DOHH2 (cell line): ENCODE data around the gene RIPPLY2.

Source experiments
- H3F3A ChIP-seq: fragments of 200-600 bp; sonication (generic), shearing (Covaris generic); 2 replicates; pipeline ENCODE4 v1.6.0; 2016; ENCODE audit warnings: antibody characterized with exemption, mild to moderate bottlenecking; ENCODE audit not compliant: control insufficient read depth, insufficient read depth
- H3K27ac ChIP-seq: fragments of 200-600 bp; sonication (generic); 2 replicates; pipeline ENCODE4 v1.5.1; 2014; ENCODE audit warnings: low read depth, mild to moderate bottlenecking, low read length, moderate library complexity
- H3K27me3 ChIP-seq: fragments of 200-600 bp; sonication (generic); 2 replicates; pipeline ENCODE4 v1.6.1; 2014; ENCODE audit warnings: mild to moderate bottlenecking, low read length, mixed read lengths; ENCODE audit not compliant: control insufficient read depth
- H3K36me3 ChIP-seq: fragments of 200-600 bp; sonication (generic); 2 replicates; pipeline ENCODE4 v1.6.1; 2014; ENCODE audit warnings: mild to moderate bottlenecking, low read length, moderate library complexity, mixed read lengths; ENCODE audit not compliant: control insufficient read depth
- H3K4me1 ChIP-seq: fragments of 200-600 bp; sonication (generic); 2 replicates; pipeline ENCODE4 v1.6.1; 2014; ENCODE audit warnings: mild to moderate bottlenecking, low read length, mixed read lengths; ENCODE audit not compliant: control insufficient read depth
- H3K4me2 ChIP-seq: fragments of 200-600 bp; sonication (generic); 2 replicates; pipeline ENCODE4 v1.6.0; 2014; ENCODE audit warnings: mild to moderate bottlenecking, low read length, moderate library complexity
- H3K4me3 ChIP-seq: fragments of 200-600 bp; sonication (generic); 2 replicates; pipeline ENCODE4 v1.5.1; 2014; ENCODE audit warnings: mild to moderate bottlenecking, low read length, mixed read lengths
- H3K79me2 ChIP-seq: fragments of 200-600 bp; sonication (generic); 2 replicates; pipeline ENCODE4 v1.6.1; 2014; ENCODE audit warnings: mild to moderate bottlenecking, low read length, mixed read lengths; ENCODE audit not compliant: control insufficient read depth
- H3K9me2 ChIP-seq: fragments of 200-600 bp; sonication (generic); replicated peaks from 2 replicates; pipeline ENCODE4 v1.6.1; 2014; ENCODE audit warnings: mild to moderate bottlenecking, low read length, mixed read lengths; ENCODE audit not compliant: control insufficient read depth
- H3K9me3 ChIP-seq: fragments of 200-600 bp; sonication (generic); 2 replicates; pipeline ENCODE4 v1.6.1; 2014; ENCODE audit warnings: antibody characterized with exemption, low read length, mixed read lengths; ENCODE audit not compliant: control insufficient read depth, insufficient read depth
- H4K20me1 ChIP-seq: fragments of 200-600 bp; sonication (generic); 2 replicates; pipeline ENCODE4 v1.6.0; 2014; ENCODE audit warnings: low read depth, mild to moderate bottlenecking, antibody characterized with exemption, low read length, moderate library complexity; ENCODE audit not compliant: control insufficient read depth, insufficient read depth
- EZH2phosphoT487 ChIP-seq: fragments of 200-600 bp; sonication (generic); IDR thresholded peaks from 2 replicates; pipeline ENCODE4 v1.6.1; 2017; ENCODE audit warnings: borderline replicate concordance, mild to moderate bottlenecking, antibody characterized with exemption, low read length, moderate library complexity, mixed read lengths
- TF ChIP-seq, protein P1 (sequence below): fragments of 200-600 bp; sonication (generic); IDR thresholded peaks from one replicate; pipeline ENCODE4 v1.5.1; 2014; ENCODE audit warnings: antibody characterized with exemption, mild to moderate bottlenecking, low read depth, low read length; ENCODE audit not compliant: poor library complexity, severe bottlenecking

Gene RIPPLY2

DNA sequence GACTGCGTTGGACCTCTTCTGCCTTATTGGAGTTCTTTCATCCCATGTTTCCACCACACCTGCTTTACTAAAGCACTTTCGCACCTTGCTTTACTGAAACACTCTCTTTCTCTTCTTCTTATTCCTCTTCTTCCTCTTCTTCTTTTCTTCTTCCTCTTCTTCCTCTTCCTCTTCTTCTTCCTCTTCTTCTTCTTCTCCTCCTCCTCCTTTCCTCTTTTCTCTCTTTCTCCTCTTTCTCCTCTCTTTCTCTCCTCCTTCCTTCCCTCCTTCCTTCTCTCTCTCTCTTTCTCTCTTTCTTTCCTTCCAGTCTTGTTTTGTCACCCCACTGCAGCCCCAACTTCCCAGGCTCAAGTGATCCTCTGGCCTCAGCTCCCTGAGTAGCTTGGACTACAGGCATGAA, 4.0 kb upstream of the RIPPLY2 start:
- Histone ChIP-seq H3K36me3 (no peaks in the 10 kb centered on the region), H3K4me3 (no peak overlapping the region), H3F3A (no peaks in the 10 kb centered on the region), H3K9me3 (peaks cover 4% of the 10 kb centered on the region; the same call in 1 of the 2 replicates), H4K20me1 (no peaks in the 10 kb centered on the region), H3K27ac (no peak overlapping the region), H3K9me2 (no peaks in the 10 kb centered on the region), H3K4me1 (no peaks in the 10 kb centered on the region), H3K27me3 (peaks cover 6% of the 10 kb centered on the region), H3K4me2 (no peak overlapping the region), H3K79me2 (no peaks in the 10 kb centered on the region)
- no peak for TF ChIP-seq EZH2phosphoT487
- TF ChIP-seq, protein P1, sequence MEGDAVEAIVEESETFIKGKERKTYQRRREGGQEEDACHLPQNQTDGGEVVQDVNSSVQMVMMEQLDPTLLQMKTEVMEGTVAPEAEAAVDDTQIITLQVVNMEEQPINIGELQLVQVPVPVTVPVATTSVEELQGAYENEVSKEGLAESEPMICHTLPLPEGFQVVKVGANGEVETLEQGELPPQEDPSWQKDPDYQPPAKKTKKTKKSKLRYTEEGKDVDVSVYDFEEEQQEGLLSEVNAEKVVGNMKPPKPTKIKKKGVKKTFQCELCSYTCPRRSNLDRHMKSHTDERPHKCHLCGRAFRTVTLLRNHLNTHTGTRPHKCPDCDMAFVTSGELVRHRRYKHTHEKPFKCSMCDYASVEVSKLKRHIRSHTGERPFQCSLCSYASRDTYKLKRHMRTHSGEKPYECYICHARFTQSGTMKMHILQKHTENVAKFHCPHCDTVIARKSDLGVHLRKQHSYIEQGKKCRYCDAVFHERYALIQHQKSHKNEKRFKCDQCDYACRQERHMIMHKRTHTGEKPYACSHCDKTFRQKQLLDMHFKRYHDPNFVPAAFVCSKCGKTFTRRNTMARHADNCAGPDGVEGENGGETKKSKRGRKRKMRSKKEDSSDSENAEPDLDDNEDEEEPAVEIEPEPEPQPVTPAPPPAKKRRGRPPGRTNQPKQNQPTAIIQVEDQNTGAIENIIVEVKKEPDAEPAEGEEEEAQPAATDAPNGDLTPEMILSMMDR: no peak

DNA sequence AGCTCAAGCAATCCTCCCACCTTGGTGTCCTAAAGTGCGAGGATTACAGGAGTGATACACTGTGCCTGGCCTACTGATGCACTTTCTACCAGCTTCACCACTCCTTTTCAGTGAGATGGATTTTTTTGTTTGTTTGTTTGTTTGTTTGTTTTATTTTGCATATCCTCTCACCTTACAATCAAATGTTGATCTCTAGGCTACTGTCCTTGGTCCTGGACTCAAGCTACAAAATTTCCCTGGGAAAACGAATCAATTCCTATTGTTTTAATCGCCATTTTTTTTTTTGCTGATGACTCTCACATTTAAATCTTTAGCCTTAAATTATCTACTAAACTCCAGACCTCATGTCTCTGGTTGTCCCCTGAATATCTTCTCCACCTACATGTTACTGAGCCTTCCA, 3.5 kb upstream of the RIPPLY2 start:
- peaks cover 6% of the 10 kb centered on the region for H3K27me3 ChIP-seq
- H3K4me2 ChIP-seq: no peak overlapping the region
- H3K27ac ChIP-seq: no peak overlapping the region
- H3K79me2 ChIP-seq: no peaks in the 10 kb centered on the region
- H3F3A ChIP-seq: no peaks in the 10 kb centered on the region
- no peaks in the 10 kb centered on the region for H4K20me1 ChIP-seq
- H3K9me3 ChIP-seq: peaks cover 4% of the 10 kb centered on the region; the same call in 1 of the 2 replicates
- H3K36me3 ChIP-seq: no peaks in the 10 kb centered on the region
- no peaks in the 10 kb centered on the region for H3K4me1 ChIP-seq
- TF ChIP-seq, protein P1: no peak
- no peak for TF ChIP-seq EZH2phosphoT487
- no peaks in the 10 kb centered on the region for H3K9me2 ChIP-seq
- no peak overlapping the region for H3K4me3 ChIP-seq

DNA sequence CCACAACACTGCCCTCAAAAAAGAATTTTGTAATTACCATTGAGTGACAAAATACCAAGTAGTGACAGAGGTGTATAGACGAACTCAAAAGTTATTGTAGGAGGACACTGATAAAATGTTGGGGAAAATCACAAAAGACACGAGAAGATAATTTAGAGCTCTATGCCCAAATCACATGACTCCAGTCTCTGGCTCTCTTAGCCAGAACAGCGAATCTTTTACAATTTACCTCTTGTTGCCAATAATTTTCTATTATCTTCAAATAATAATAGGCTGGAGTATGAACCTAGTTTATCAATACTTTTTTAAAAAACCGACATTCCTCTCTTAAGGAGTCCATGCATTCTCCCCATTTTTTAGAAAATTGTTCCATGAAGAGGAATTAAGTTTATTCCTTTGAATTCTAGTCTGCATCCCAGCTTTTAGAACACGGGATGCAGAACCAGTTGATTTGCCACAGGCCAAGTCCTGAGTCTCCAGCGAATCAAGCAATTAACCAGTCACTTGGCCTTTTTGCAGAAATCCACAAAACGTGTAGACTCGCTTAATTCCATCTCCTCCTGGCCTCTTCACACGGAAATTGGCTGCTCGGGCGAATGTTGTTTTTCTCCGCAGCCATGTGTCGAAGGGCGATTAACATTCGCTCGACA, 507 bp upstream of the RIPPLY2 start:
- TF ChIP-seq, protein P1: no peak
- no peak for TF ChIP-seq EZH2phosphoT487
- H3K9me2 ChIP-seq: no peaks in the 10 kb centered on the region
- H4K20me1 ChIP-seq: no peaks in the 10 kb centered on the region
- no peak overlapping the region for H3K4me2 ChIP-seq
- no peaks in the 10 kb centered on the region for H3K36me3 ChIP-seq
- H3K4me3 ChIP-seq: no peak overlapping the region
- no peaks in the 10 kb centered on the region for H3K79me2 ChIP-seq
- H3K27ac ChIP-seq: no peak overlapping the region
- H3K9me3 ChIP-seq: peaks cover 4% of the 10 kb centered on the region; the same call in 1 of the 2 replicates
- H3F3A ChIP-seq: no peaks in the 10 kb centered on the region
- no peaks in the 10 kb centered on the region for H3K4me1 ChIP-seq
- peaks cover 2% of the 10 kb centered on the region; the same call in 1 of the 2 replicates for H3K27me3 ChIP-seq
